IMR-90 (cell line): Measurements from ENCODE around the gene TEK. TPM values are rescaled to one million over a fixed set of nuclear protein-coding genes. Genes with fewer than 3 reads are reported as not detected.

Experiments used
- ATAC-seq: fragments of 200-7000 bp; cut with Tn5 transposase; 2 replicates; pipeline ENCODE4 v1.9.1; 2020; ENCODE audit warnings: low read depth, mild to moderate bottlenecking, moderate library complexity
- BruUV-seq: library from RNA; stranded (reverse); fragments of 400-500 nt; replicated peaks from 2 replicates; lab custom pipeline; 2021; lab: Mats Ljungman, UMichigan
- CTCF ChIA-PET: fragments of 300-600 bp; formaldehyde crosslinking; extraction: SDS; loops from one replicate; lab custom pipeline; 2021; ENCODE audit warnings: antibody characterized with exemption; lab: Yijun Ruan, JAX
- POLR2A ChIA-PET: fragments of 300-600 bp; sonication (Branson Sonifier 250); formaldehyde crosslinking; loops from one replicate; lab custom pipeline; 2022; ENCODE audit warnings: antibody characterized with exemption; ENCODE audit not compliant: unreplicated experiment; lab: Charles Lee
- DNase-seq: peaks from one replicate; pipeline ENCODE4 v3.0.0; 2013
- H2AFZ ChIP-seq: replicated peaks from 2 replicates; pipeline ENCODE3; 2013; ENCODE audit warnings: low read length, mild to moderate bottlenecking; ENCODE audit not compliant: poor library complexity
- H2AK5ac ChIP-seq: 2 replicates; pipeline ENCODE4 v1.6.1; 2013; ENCODE audit warnings: low read depth, low read length, inconsistent platforms
- H2AK9ac ChIP-seq: replicated peaks from 2 replicates; pipeline ENCODE3; 2013; ENCODE audit warnings: mild to moderate bottlenecking, low read depth, low read length, moderate library complexity; ENCODE audit not compliant: poor library complexity
- H2BK120ac ChIP-seq: 2 replicates; pipeline ENCODE4 v1.6.1; 2013; ENCODE audit warnings: low read depth, low read length, inconsistent platforms
- H2BK15ac ChIP-seq: 3 replicates; pipeline ENCODE4 v1.6.1; 2013; ENCODE audit warnings: low read depth, low read length, inconsistent platforms
- H2BK20ac ChIP-seq: 2 replicates; pipeline ENCODE4 v1.6.1; 2013; ENCODE audit warnings: low read depth, mild to moderate bottlenecking, inconsistent platforms, low read length, moderate library complexity
- H2BK5ac ChIP-seq: 2 replicates; pipeline ENCODE4 v1.6.1; 2013; ENCODE audit warnings: mild to moderate bottlenecking, low read depth, low read length, inconsistent platforms; ENCODE audit not compliant: poor library complexity, severe bottlenecking
- H3K14ac ChIP-seq: replicated peaks from 2 replicates; pipeline ENCODE4 v1.6.1; 2013; ENCODE audit warnings: low read depth, low read length, inconsistent platforms
- H3K18ac ChIP-seq: 2 replicates; pipeline ENCODE4 v1.6.1; 2013; ENCODE audit warnings: low read depth, low read length, control low read depth
- H3K23ac ChIP-seq: 2 replicates; pipeline ENCODE4 v1.6.1; 2013; ENCODE audit warnings: low read depth, low read length, inconsistent platforms
- H3K27ac ChIP-seq: 2 replicates; pipeline ENCODE4 v1.5.1; 2013; ENCODE audit warnings: mild to moderate bottlenecking, control low read depth, low read length; ENCODE audit not compliant: insufficient read depth
- H3K27me3 ChIP-seq: 2 replicates; pipeline ENCODE4 v1.6.1; 2013; ENCODE audit warnings: low read length; ENCODE audit not compliant: control insufficient read depth, insufficient read depth
- H3K36me3 ChIP-seq: 2 replicates; pipeline ENCODE4 v1.6.1; 2013; ENCODE audit warnings: low read length, mixed read lengths; ENCODE audit not compliant: control insufficient read depth, insufficient read depth
- H3K4ac ChIP-seq: 2 replicates; pipeline ENCODE4 v1.6.1; 2013; ENCODE audit warnings: low read depth, low read length, inconsistent platforms
- H3K4me1 ChIP-seq: 2 replicates; pipeline ENCODE4 v1.6.1; 2013; ENCODE audit warnings: low read length, mixed read lengths; ENCODE audit not compliant: control insufficient read depth, insufficient read depth
- H3K4me2 ChIP-seq: 2 replicates; pipeline ENCODE4 v1.6.1; 2013; ENCODE audit warnings: low read depth, mild to moderate bottlenecking, control low read depth, low read length, moderate library complexity
- H3K4me3 ChIP-seq: 2 replicates; pipeline ENCODE4 v1.5.1; 2013; ENCODE audit warnings: low read depth, mild to moderate bottlenecking, control low read depth, low read length, moderate library complexity; ENCODE audit not compliant: insufficient read depth
- H3K56ac ChIP-seq: 2 replicates; pipeline ENCODE4 v1.6.1; 2013; ENCODE audit warnings: low read length, inconsistent platforms; ENCODE audit not compliant: insufficient read depth; ENCODE audit errors: extremely low read depth
- H3K79me1 ChIP-seq, 2 experiments: 2 replicates each; pipeline ENCODE4 v1.6.1; 2013; ENCODE audit warnings: low read length in 2 of 2, inconsistent platforms in 1 of 2, low read depth in 1 of 2
- H3K9ac ChIP-seq: 2 replicates; pipeline ENCODE4 v1.6.1; 2013; ENCODE audit warnings: low read depth, low read length, control low read depth
- H3K9me1 ChIP-seq: 2 replicates; pipeline ENCODE4 v1.6.1; 2013; ENCODE audit warnings: low read length, inconsistent platforms; ENCODE audit not compliant: insufficient read depth
- H3K9me3 ChIP-seq: 2 replicates; pipeline ENCODE4 v1.6.1; 2013; ENCODE audit warnings: low read length; ENCODE audit not compliant: control insufficient read depth, insufficient read depth
- H4K20me1 ChIP-seq: 2 replicates; pipeline ENCODE4 v1.6.1; 2013; ENCODE audit warnings: low read length, inconsistent platforms; ENCODE audit not compliant: insufficient read depth
- H4K5ac ChIP-seq: 2 replicates; pipeline ENCODE4 v1.6.1; 2013; ENCODE audit warnings: mild to moderate bottlenecking, low read depth, low read length, control low read depth
- H4K8ac ChIP-seq, 2 experiments: 2 replicates each; pipeline ENCODE4 v1.6.1; 2013; ENCODE audit warnings: low read depth in 2 of 2, low read length in 2 of 2, control low read depth in 1 of 2, inconsistent platforms in 1 of 2
- H4K91ac ChIP-seq: 2 replicates; pipeline ENCODE4 v1.6.1; 2013; ENCODE audit warnings: low read depth, low read length, inconsistent platforms; ENCODE audit not compliant: insufficient read depth
- BHLHE40 ChIP-seq: fragments of 150-350 bp; IDR thresholded peaks from 2 replicates; pipeline ENCODE4 v1.6.1; 2016; ENCODE audit warnings: mild to moderate bottlenecking, low read depth, low read length
- CEBPB ChIP-seq: IDR thresholded peaks from 2 replicates; pipeline ENCODE4 v1.6.1; 2012; ENCODE audit warnings: low read depth, low read length, improper control_type of control experiment
- CHD1 ChIP-seq: IDR thresholded peaks from 2 replicates; pipeline ENCODE4 v1.6.1; 2012; ENCODE audit warnings: low read depth, low read length, improper control_type of control experiment
- CTCF ChIP-seq: conservative IDR thresholded peaks from 2 replicates; pipeline ENCODE4 v1.5.1; 2012; ENCODE audit warnings: mild to moderate bottlenecking, low read depth, low read length, improper control_type of control experiment
- ELK1 ChIP-seq: fragments of 150-350 bp; IDR thresholded peaks from 2 replicates; pipeline ENCODE4 v1.6.1; 2016; ENCODE audit warnings: low read depth, mild to moderate bottlenecking, low read length, moderate library complexity, borderline replicate concordance
- FOS ChIP-seq: fragments of 150-350 bp; IDR thresholded peaks from 2 replicates; pipeline ENCODE4 v1.6.1; 2016; ENCODE audit warnings: low read depth, low read length
- MAFK ChIP-seq: IDR thresholded peaks from 2 replicates; pipeline ENCODE4 v1.6.1; 2012; ENCODE audit warnings: low read depth, low read length, improper control_type of control experiment
- MAZ ChIP-seq: IDR thresholded peaks from 2 replicates; pipeline ENCODE4 v1.6.1; 2012; ENCODE audit warnings: low read depth, mild to moderate bottlenecking, low read length, improper control_type of control experiment, moderate library complexity, borderline replicate concordance
- MXI1 ChIP-seq: IDR thresholded peaks from 2 replicates; pipeline ENCODE4 v1.6.1; 2012; ENCODE audit warnings: low read depth, mild to moderate bottlenecking, low read length, moderate library complexity, borderline replicate concordance
- NFE2L2 ChIP-seq: fragments of 150-350 bp; IDR thresholded peaks from 2 replicates; pipeline ENCODE4 v1.6.1; 2016; ENCODE audit warnings: low read depth, mild to moderate bottlenecking, low read length
- RAD21 ChIP-seq: IDR thresholded peaks from 2 replicates; pipeline ENCODE4 v1.6.1; 2012; ENCODE audit warnings: low read length, improper control_type of control experiment
- RCOR1 ChIP-seq: IDR thresholded peaks from 2 replicates; pipeline ENCODE4 v1.6.1; 2012; ENCODE audit warnings: mild to moderate bottlenecking, low read length, improper control_type of control experiment; ENCODE audit not compliant: insufficient replicate concordance
- RFX5 ChIP-seq: IDR thresholded peaks from 2 replicates; pipeline ENCODE4 v1.8.0; 2012; ENCODE audit warnings: low read depth, mild to moderate bottlenecking, low read length, moderate library complexity
- SMC3 ChIP-seq: fragments of 150-350 bp; IDR thresholded peaks from 2 replicates; pipeline ENCODE4 v1.6.1; 2016; ENCODE audit warnings: low read depth, mild to moderate bottlenecking, antibody characterized with exemption, low read length, moderate library complexity
- USF2 ChIP-seq: fragments of 150-350 bp; IDR thresholded peaks from 2 replicates; pipeline ENCODE4 v1.6.1; 2017; ENCODE audit warnings: mild to moderate bottlenecking, antibody characterized with exemption, low read length, low read depth
- WGBS, 2 experiments: methylation state at CpG; one replicate each; pipeline versions ENCODE4 v1.1.5 to v1.1.7; 2013; ENCODE audit warnings: missing lambda C conversion rate in 2 of 2; ENCODE audit not compliant: insufficient read length in 1 of 2; ENCODE audit errors: extremely low coverage in 2 of 2; 5-methylcytosine and 5-hydroxymethylcytosine counted together
- dilution Hi-C: fragments of 300-500 bp; cut with HindIII; formaldehyde crosslinking; loops from one replicate; pipeline ENCODE4 v1.14.3; 2018; ENCODE audit warnings: low sequenced_read_pairs; ENCODE audit not compliant: unreplicated experiment
- in situ Hi-C: fragments of 300-500 bp; cut with MboI; formaldehyde crosslinking; loops from 3 replicates; pipeline ENCODE4 v1.14.3; 2019; ENCODE audit warnings: low sequenced_read_pairs, inconsistent platforms, mixed read lengths
- intact Hi-C: fragments of 100-400 bp; cut with micrococcal nuclease; formaldehyde crosslinking; loops from 2 replicates; pipeline ENCODE4 v1.10.0; 2022
- polyA plus RNA-seq, 3 experiments: library from polyadenylated mRNA; depleted of rRNA; stranded (reverse); fragments of >200 nt; gene quantifications; 2 replicates each; pipeline ENCODE4 v1.2.3, GENCODE V29; 2012; ENCODE audit warnings: low replicate concordance in 1 of 3
- total RNA-seq: library from RNA; depleted of rRNA; stranded (reverse); fragments of >200 nt; gene quantifications from 2 replicates; pipeline ENCODE4 v1.2.3, GENCODE V29; 2012

TEK gene
- total and polyA plus RNA-seq, 2 of the 4 experiments (the other 2 are of a cell fraction), result 6.3 to 11.7 TPM

- dilution Hi-C loops, result no loop called here
- peak overlapping the region; percentile 63 for H3K27ac ChIP-seq
- no peaks in the 10 kb centered on the region for H3K27me3 ChIP-seq
- no TSS peak for BruUV-seq
- in situ Hi-C loops, result no loop called here
- peak overlapping the region; percentile 93 for H2BK5ac ChIP-seq
- no peaks in the 10 kb centered on the region for H4K20me1 ChIP-seq
- peaks cover 0 to 28% of the 10 kb centered on the region in 2 experiments; a peak in 2 of 4 replicates for H3K79me1 ChIP-seq
- intact Hi-C loops, result loop anchor here (5.0 kb wide), 1 partner anchor 123 kb away; no protein-coding TSS in a partner anchor
- H3K4ac ChIP-seq, result peak overlapping the region; percentile 91
- H3K4me1 ChIP-seq, result peaks cover 18% of the 10 kb centered on the region
- H3K9me3 ChIP-seq, result no peaks in the 10 kb centered on the region
- H3K18ac ChIP-seq, result peak overlapping the region; percentile 37
- CTCF ChIA-PET, result no interaction called here
- peak overlapping the region; percentile 4 to 52; a peak in 3 of 4 replicates for H4K8ac ChIP-seq
- DNase-seq, result peak; percentile 95
- H3K36me3 ChIP-seq, result peaks cover 8% of the 10 kb centered on the region
- H2BK120ac ChIP-seq, result peak overlapping the region; percentile 89
- H3K9me1 ChIP-seq, result peaks cover 9% of the 10 kb centered on the region
- H3K23ac ChIP-seq, result peak overlapping the region; percentile 79; the same call in 1 of the 2 replicates
- peak overlapping the region; percentile 83 for H2BK15ac ChIP-seq
- peak overlapping the region; percentile 8; the same call in 1 of the 2 replicates for H3K4me2 ChIP-seq
- WGBS, 2 experiments, result no CpG with 5 or more reads among the region's 5 CpGs
- POLR2A ChIA-PET, result interaction anchor here (0.8 to 1.2 kb wide), 2 partner anchors 10 to 43 kb away, joined by 3 read pairs; no protein-coding TSS in a partner anchor
- peak overlapping the region; percentile 96 for H2BK20ac ChIP-seq
- H3K14ac ChIP-seq, result peak overlapping the region; percentile 85; the same call in 1 of the 2 replicates
- no peak overlapping the region for H2AFZ ChIP-seq
- peak overlapping the region; percentile 72; the same call in 1 of the 2 replicates for H2AK5ac ChIP-seq
- H4K91ac ChIP-seq, result peak overlapping the region; percentile 85
- H2AK9ac ChIP-seq, result no peak overlapping the region
- H4K5ac ChIP-seq, result peak overlapping the region; percentile 22
- no peak overlapping the region for H3K4me3 ChIP-seq
- peak; percentile 84 for ATAC-seq
- peak overlapping the region; percentile 40; the same call in 1 of the 2 replicates for H3K56ac ChIP-seq
- peak overlapping the region; percentile 12; the same call in 1 of the 2 replicates for H3K9ac ChIP-seq
- TF ChIP-seq CHD1 (no peak), RCOR1 (no peak), USF2 (no peak), CTCF (no peak), FOS (peak; percentile 32; the same call in 1 of the 2 replicates), RFX5 (no peak), CEBPB (no peak), MAFK (no peak), RAD21 (no peak), ELK1 (no peak), SMC3 (0 out of 2 replicates have a peak, but pooled peaks have one; percentile 19), MXI1 (no peak), NFE2L2 (no peak), BHLHE40 (peak; percentile 53; the same call in 1 of the 2 replicates), MAZ (no peak)
These were observed 45.9 kb downstream of the TEK start for GRCh38 chr9:27154908-27155307.
